ENCODE measurements around the gene TMPRSS6. TPM values are rescaled to one million over a fixed set of nuclear protein-coding genes. Genes with fewer than 3 reads are reported as not detected.
A peak's percentile ranks its signal among the peaks of the same experiment; 100 is the strongest.

Gene TMPRSS6
- total and polyA plus RNA-seq, 2 donors, result 0.57 to 1.8 TPM

- peaks cover 0 to 30% of the 10 kb centered on the region in 2 donors for H3K27me3 ChIP-seq (ENCODE audit: control insufficient read depth in 2 of 2, insufficient read depth in 1 of 2, low read length in 1 of 2)
- peak overlapping the region in 1 of 2 donors; percentile 40 for H3K27ac ChIP-seq (ENCODE audit: low read depth in 1 of 2, low read length in 1 of 2)
- no peaks in the 10 kb centered on the region for H3K9me3 ChIP-seq (ENCODE audit: control insufficient read depth in 2 of 2, insufficient read depth in 1 of 2, low read length in 1 of 2)
- H3K36me3 ChIP-seq (ENCODE audit: control insufficient read depth in 2 of 2, insufficient read depth in 2 of 2, low read length in 1 of 2), result peaks cover 0 to 3% of the 10 kb centered on the region in 2 donors
- 5% methylated on average over 5 of the region's 5 CpGs for WGBS
- peak overlapping the region; percentile 55 to 58 for H3K4me3 ChIP-seq (ENCODE audit: low read length in 2 of 2)
- DNase-seq (ENCODE audit: low read depth in 6 of 9, low spot score in 9 of 9), result peak in 1 of 9 donors; percentile 24
- H3K4me1 ChIP-seq (ENCODE audit: control insufficient read depth in 2 of 2, insufficient read depth in 2 of 2, low read length in 2 of 2), result peaks cover 12 to 16% of the 10 kb centered on the region in 2 donors
These were observed 89.4 kb downstream of the TMPRSS6 start for GRCh38 chr22:37020192-37020479.

- Histone ChIP-seq H3K4me1 (ENCODE audit: control insufficient read depth in 2 of 2, insufficient read depth in 2 of 2, low read length in 2 of 2) (peaks cover 12 to 16% of the 10 kb centered on the region in 2 donors), H3K36me3 (ENCODE audit: control insufficient read depth in 2 of 2, insufficient read depth in 2 of 2, low read length in 1 of 2) (peaks cover 0 to 2% of the 10 kb centered on the region in 2 donors), H3K27me3 (ENCODE audit: control insufficient read depth in 2 of 2, insufficient read depth in 1 of 2, low read length in 1 of 2) (peaks cover 0 to 30% of the 10 kb centered on the region in 2 donors), H3K4me3 (ENCODE audit: low read length in 2 of 2) (peak within 1 kb of the TSS; percentile 55 to 58), H3K9me3 (ENCODE audit: control insufficient read depth in 2 of 2, insufficient read depth in 1 of 2, low read length in 1 of 2) (no peaks in the 10 kb centered on the region), H3K27ac (ENCODE audit: low read depth in 1 of 2, low read length in 1 of 2) (peak within 1 kb of the TSS in 1 of 2 donors; percentile 40)
- 1% methylated on average over 103 of the region's 107 CpGs for WGBS
- peak in 4 of 9 donors; percentile 4 to 38 (median 26) for DNase-seq (ENCODE audit: low read depth in 6 of 9, low spot score in 9 of 9)
These were observed 90.0 kb downstream of the TMPRSS6 start, which contains the start of the genes MPST and TST for GRCh38 chr22:37019309-37020191. MPST (plus strand) TSS chr22:37019742; CDS start chr22:37019837, 95 bp downstream. TST (minus strand) TSS chr22:37019447; CDS start chr22:37018732, 715 bp downstream.

- H3K36me3 ChIP-seq (ENCODE audit: control insufficient read depth in 2 of 2, insufficient read depth in 2 of 2, low read length in 1 of 2), result no peaks in the 10 kb centered on the region
- peak overlapping the region; percentile 33 to 58 for H3K4me3 ChIP-seq (ENCODE audit: low read length in 2 of 2)
- DNase-seq (ENCODE audit: low read depth in 6 of 9, low spot score in 9 of 9), result no peak
- H3K9me3 ChIP-seq (ENCODE audit: control insufficient read depth in 2 of 2, insufficient read depth in 1 of 2, low read length in 1 of 2), result no peaks in the 10 kb centered on the region
- H3K4me1 ChIP-seq (ENCODE audit: control insufficient read depth in 2 of 2, insufficient read depth in 2 of 2, low read length in 2 of 2), result peaks cover 12 to 16% of the 10 kb centered on the region in 2 donors
- WGBS, result 11% methylated on average over 35 of the region's 35 CpGs
- peaks cover 0 to 30% of the 10 kb centered on the region in 2 donors for H3K27me3 ChIP-seq (ENCODE audit: control insufficient read depth in 2 of 2, insufficient read depth in 1 of 2, low read length in 1 of 2)
- peak overlapping the region in 1 of 2 donors; percentile 15 for H3K27ac ChIP-seq (ENCODE audit: low read depth in 1 of 2, low read length in 1 of 2)
These were observed 90.7 kb downstream of the TMPRSS6 start for GRCh38 chr22:37018815-37019308.

GRCh38 chr22:37018086-37018814 is 91.3 kb downstream of the TMPRSS6 start:
- 91% methylated on average over 45 of the region's 45 CpGs for WGBS
- H3K4me3 ChIP-seq (ENCODE audit: low read length in 2 of 2), result peak overlapping the region; percentile 33 to 58
- H3K9me3 ChIP-seq (ENCODE audit: control insufficient read depth in 2 of 2, insufficient read depth in 1 of 2, low read length in 1 of 2), result no peaks in the 10 kb centered on the region
- H3K27ac ChIP-seq (ENCODE audit: low read depth in 1 of 2, low read length in 1 of 2), result no peak overlapping the region
- DNase-seq (ENCODE audit: low read depth in 6 of 9, low spot score in 9 of 9), result no peak
- H3K4me1 ChIP-seq (ENCODE audit: control insufficient read depth in 2 of 2, insufficient read depth in 2 of 2, low read length in 2 of 2), result peaks cover 12 to 16% of the 10 kb centered on the region in 2 donors
- H3K27me3 ChIP-seq (ENCODE audit: control insufficient read depth in 2 of 2, insufficient read depth in 1 of 2, low read length in 1 of 2), result peaks cover 0 to 30% of the 10 kb centered on the region in 2 donors
- no peaks in the 10 kb centered on the region for H3K36me3 ChIP-seq (ENCODE audit: control insufficient read depth in 2 of 2, insufficient read depth in 2 of 2, low read length in 1 of 2)

- Histone ChIP-seq H3K27me3 (ENCODE audit: control insufficient read depth in 2 of 2, insufficient read depth in 1 of 2, low read length in 1 of 2) (peaks cover 0 to 30% of the 10 kb centered on the region in 2 donors), H3K4me3 (ENCODE audit: low read length in 2 of 2) (no peak overlapping the region), H3K27ac (ENCODE audit: low read depth in 1 of 2, low read length in 1 of 2) (no peak overlapping the region), H3K4me1 (ENCODE audit: control insufficient read depth in 2 of 2, insufficient read depth in 2 of 2, low read length in 2 of 2) (peaks cover 12 to 16% of the 10 kb centered on the region in 2 donors), H3K9me3 (ENCODE audit: control insufficient read depth in 2 of 2, insufficient read depth in 1 of 2, low read length in 1 of 2) (no peaks in the 10 kb centered on the region), H3K36me3 (ENCODE audit: control insufficient read depth in 2 of 2, insufficient read depth in 2 of 2, low read length in 1 of 2) (no peaks in the 10 kb centered on the region)
- WGBS, result 98% methylated on average over 10 of the region's 10 CpGs
- no peak for DNase-seq (ENCODE audit: low read depth in 6 of 9, low spot score in 9 of 9)
These were observed 92.2 kb downstream of the TMPRSS6 start for GRCh38 chr22:37017356-37017755.

- peaks cover 0 to 30% of the 10 kb centered on the region in 2 donors for H3K27me3 ChIP-seq (ENCODE audit: control insufficient read depth in 2 of 2, insufficient read depth in 1 of 2, low read length in 1 of 2)
- H3K9me3 ChIP-seq (ENCODE audit: control insufficient read depth in 2 of 2, insufficient read depth in 1 of 2, low read length in 1 of 2), result no peaks in the 10 kb centered on the region
- H3K36me3 ChIP-seq (ENCODE audit: control insufficient read depth in 2 of 2, insufficient read depth in 2 of 2, low read length in 1 of 2), result no peaks in the 10 kb centered on the region
- H3K4me3 ChIP-seq (ENCODE audit: low read length in 2 of 2), result no peak overlapping the region
- H3K4me1 ChIP-seq (ENCODE audit: control insufficient read depth in 2 of 2, insufficient read depth in 2 of 2, low read length in 2 of 2), result peaks cover 12 to 14% of the 10 kb centered on the region in 2 donors
- no peak overlapping the region for H3K27ac ChIP-seq (ENCODE audit: low read depth in 1 of 2, low read length in 1 of 2)
- DNase-seq (ENCODE audit: low read depth in 6 of 9, low spot score in 9 of 9), result no peak
- WGBS, result 98% methylated on average over 14 of the region's 14 CpGs
These were observed 93.2 kb downstream of the TMPRSS6 start for GRCh38 chr22:37016134-37016910.

GRCh38 chr22:37015587-37015878 is 94.0 kb downstream of the TMPRSS6 start:
- 94% methylated on average over 4 of the region's 4 CpGs for WGBS
- H3K27me3 ChIP-seq (ENCODE audit: control insufficient read depth in 2 of 2, insufficient read depth in 1 of 2, low read length in 1 of 2), result peaks cover 0 to 27% of the 10 kb centered on the region in 2 donors
- H3K4me1 ChIP-seq (ENCODE audit: control insufficient read depth in 2 of 2, insufficient read depth in 2 of 2, low read length in 2 of 2), result peaks cover 12 to 13% of the 10 kb centered on the region in 2 donors
- no peaks in the 10 kb centered on the region for H3K36me3 ChIP-seq (ENCODE audit: control insufficient read depth in 2 of 2, insufficient read depth in 2 of 2, low read length in 1 of 2)
- H3K27ac ChIP-seq (ENCODE audit: low read depth in 1 of 2, low read length in 1 of 2), result no peak overlapping the region
- no peak overlapping the region for H3K4me3 ChIP-seq (ENCODE audit: low read length in 2 of 2)
- H3K9me3 ChIP-seq (ENCODE audit: control insufficient read depth in 2 of 2, insufficient read depth in 1 of 2, low read length in 1 of 2), result no peaks in the 10 kb centered on the region
- no peak for DNase-seq (ENCODE audit: low read depth in 6 of 9, low spot score in 9 of 9)
